Liver (tissue), 3 donors: Measurements from ENCODE around the gene CDC42BPB.

Experiments used
- CTCF ChIP-seq: fragments of 150-350 bp; IDR thresholded peaks from 2 replicates; pipeline ENCODE4 v1.5.1; 2017; ENCODE audit warnings: improper control_type of control experiment, low read depth, low read length; ENCODE audit not compliant: missing input control
- JUND ChIP-seq, 2 donors: IDR thresholded peaks; 2 replicates each; pipeline ENCODE4 v1.6.1; 2016; ENCODE audit warnings: antibody characterized with exemption in 2 of 2
- YY1 ChIP-seq: IDR thresholded peaks from 2 replicates; pipeline ENCODE4 v1.6.1; 2016; ENCODE audit warnings: antibody characterized with exemption, mild to moderate bottlenecking
- donor health status: healthy.
- donor health status: healthy.

GRCh38 chr14:102949801-102950451 is 107.4 kb downstream of the CDC42BPB start:
- no peak for TF ChIP-seq JUND (IDR thresholded peaks at IDR 0.05)
- no peak for TF ChIP-seq YY1
- TF ChIP-seq CTCF: no peak
